ENCODE measurements around the gene CPTP.

Gene CPTP

DNA sequence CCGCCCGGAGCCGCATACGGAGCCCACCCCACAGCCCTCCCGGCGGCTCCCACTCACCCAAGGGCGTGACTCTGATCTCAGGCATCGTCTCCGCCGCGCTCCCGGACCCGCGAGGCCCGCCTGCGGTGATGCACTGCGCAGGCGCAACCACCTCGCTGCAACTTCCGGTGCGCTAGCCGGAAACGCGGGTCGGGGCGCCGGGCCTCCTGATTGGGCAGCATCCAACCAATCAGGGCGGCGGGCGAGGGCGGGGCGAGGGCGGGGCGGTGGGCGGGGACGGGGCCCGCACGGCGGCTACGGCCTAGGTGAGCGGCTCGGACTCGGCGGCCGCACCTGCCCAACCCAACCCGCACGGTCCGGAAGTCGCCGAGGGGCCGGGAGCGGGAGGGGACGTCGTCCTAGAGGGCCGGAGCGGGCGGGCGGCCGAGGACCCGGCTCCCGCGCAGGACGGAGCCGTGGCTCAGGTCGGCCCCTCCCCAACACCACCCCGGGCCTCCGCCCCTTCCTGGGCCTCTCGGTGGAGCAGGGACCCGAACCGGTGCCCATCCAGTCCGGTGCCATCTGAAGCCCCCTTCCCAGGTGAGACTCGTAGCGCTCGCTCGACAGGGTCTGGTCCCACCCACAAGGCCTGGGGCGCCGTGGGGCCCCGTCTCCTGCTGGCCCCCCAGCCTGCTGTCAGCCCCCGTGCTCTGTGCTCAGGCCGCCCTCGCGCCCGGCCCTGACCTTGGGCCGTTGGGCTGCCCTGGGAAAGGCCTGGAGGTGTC is at the start of gene CPTP, which contains the start of gene INTS11:
CPTP (plus strand) TSS at position 279 of the 764 bp plus-strand sequence. CDS start 2,109 bp downstream, outside the sequence.
INTS11 (minus strand) TSS at position 137 of the 764 bp plus-strand sequence; CDS start at position 85, 52 bp downstream.
- no peak for TF ChIP-seq GATA1 (IDR thresholded peaks at IDR 0.05; ENCODE audit: low read depth, low read length)
- TF ChIP-seq POLR2A (IDR thresholded peaks at IDR 0.05; ENCODE audit: low read length) = peak; percentile 68

DNA sequence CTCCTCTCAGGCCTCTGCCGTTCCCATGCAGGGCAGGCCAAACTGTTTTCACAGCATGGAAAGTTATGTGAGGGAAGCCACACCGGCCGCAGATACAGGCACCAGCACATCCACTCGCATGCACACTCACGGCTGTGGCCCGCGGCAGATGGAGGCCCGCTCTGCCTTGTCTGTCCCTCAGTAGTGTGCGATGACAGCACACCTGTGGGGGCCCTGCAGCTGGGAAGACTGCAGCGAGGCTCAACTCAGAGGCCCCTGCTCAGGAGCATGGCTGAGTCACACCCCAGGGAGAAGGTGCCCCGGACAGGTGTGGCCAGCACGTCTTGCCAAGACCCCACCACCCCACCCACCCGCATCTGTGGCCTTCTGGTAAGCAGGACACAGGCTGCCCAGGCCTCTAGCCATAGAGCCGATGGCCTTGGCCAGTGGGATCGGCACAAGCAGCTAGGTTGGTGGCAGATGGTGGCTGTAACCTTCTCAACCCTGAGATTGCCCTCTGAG is 49.6 kb upstream of the CPTP start:
- DNase-seq = no peak
- TF ChIP-seq POLR2A (IDR thresholded peaks at IDR 0.05; ENCODE audit: low read length) (no peak), GATA1 (IDR thresholded peaks at IDR 0.05; ENCODE audit: low read depth, low read length) (no peak)

More for the DNA sequence above, at the start of gene CPTP, which contains the start of gene INTS11:
- DNase-seq = peak; percentile 95 to 98

- no peak for TF ChIP-seq POLR2A (IDR thresholded peaks at IDR 0.05; ENCODE audit: low read length)
- no peak for TF ChIP-seq GATA1 (IDR thresholded peaks at IDR 0.05; ENCODE audit: low read depth, low read length)
- no peak for DNase-seq
Measured at GRCh38 chr1:1275836-1276235, 48.8 kb upstream of the CPTP start.

DNA sequence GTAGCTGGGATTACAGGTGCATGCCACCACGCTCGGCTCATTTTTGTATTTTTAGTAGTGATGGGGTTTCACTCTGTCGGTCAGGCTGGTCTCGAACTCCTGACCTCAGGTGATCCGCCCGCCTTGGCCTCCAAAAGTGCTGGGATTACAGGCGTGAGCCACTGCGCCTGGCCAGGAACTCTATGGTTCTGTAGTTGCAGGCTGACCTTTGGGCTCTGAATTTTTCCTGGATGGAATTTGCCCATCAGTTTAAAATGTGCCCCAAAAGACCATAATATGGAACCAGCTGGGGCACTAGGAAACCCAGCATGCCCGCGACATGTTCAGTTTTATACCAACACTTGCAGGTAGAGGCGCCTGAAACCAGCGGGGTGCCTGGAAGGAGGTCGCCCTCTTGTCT is 46.0 kb upstream of the CPTP start:
- TF ChIP-seq POLR2A (IDR thresholded peaks at IDR 0.05; ENCODE audit: low read length) (no peak), GATA1 (IDR thresholded peaks at IDR 0.05; ENCODE audit: low read depth, low read length) (no peak)

GRCh38 chr1:1279028-1279427 is 45.6 kb upstream of the CPTP start:
- no peak for TF ChIP-seq POLR2A (IDR thresholded peaks at IDR 0.05; ENCODE audit: low read length)
- no peak for TF ChIP-seq GATA1 (IDR thresholded peaks at IDR 0.05; ENCODE audit: low read depth, low read length)
- no peak for DNase-seq

More for the DNA sequence above, 46.0 kb upstream of the CPTP start:
- DNase-seq = no peak

GRCh38 chr1:1280782-1281481 is 43.7 kb upstream of the CPTP start:
- TF ChIP-seq POLR2A (IDR thresholded peaks at IDR 0.05; ENCODE audit: low read length) = no peak
- TF ChIP-seq GATA1 (IDR thresholded peaks at IDR 0.05; ENCODE audit: low read depth, low read length) = no peak
- DNase-seq = no peak

GRCh38 chr1:1281533-1282321 is 42.9 kb upstream of the CPTP start:
- DNase-seq = no peak
- no peak for TF ChIP-seq GATA1 (IDR thresholded peaks at IDR 0.05; ENCODE audit: low read depth, low read length)
- no peak for TF ChIP-seq POLR2A (IDR thresholded peaks at IDR 0.05; ENCODE audit: low read length)

- TF ChIP-seq GATA1 (IDR thresholded peaks at IDR 0.05; ENCODE audit: low read depth, low read length) (no peak), POLR2A (IDR thresholded peaks at IDR 0.05; ENCODE audit: low read length) (no peak)
- no peak for DNase-seq
Measured at GRCh38 chr1:1282998-1283397, 41.6 kb upstream of the CPTP start.

DNA sequence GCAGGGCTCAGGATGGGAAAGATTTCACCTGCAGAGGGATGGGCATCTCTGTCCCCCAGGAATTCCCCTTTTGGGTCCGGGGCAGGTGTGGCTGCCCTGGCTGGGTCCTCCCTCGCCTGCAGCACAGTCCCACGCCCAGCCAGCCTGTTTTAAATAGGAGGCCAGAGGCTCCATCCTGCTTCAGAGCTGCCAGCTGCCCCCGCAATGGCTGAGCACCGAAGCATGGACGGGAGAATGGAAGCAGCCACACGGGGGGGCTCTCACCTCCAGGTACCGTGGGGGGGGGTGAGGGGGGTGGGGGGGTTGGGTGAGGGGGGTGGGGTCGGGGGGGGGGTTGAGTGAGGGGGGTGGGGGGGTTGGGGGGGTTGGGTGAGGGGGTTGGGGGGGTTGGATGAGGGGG is 40.8 kb upstream of the CPTP start:
- no peak for TF ChIP-seq GATA1 (IDR thresholded peaks at IDR 0.05; ENCODE audit: low read depth, low read length)
- no peak for TF ChIP-seq POLR2A (IDR thresholded peaks at IDR 0.05; ENCODE audit: low read length)
- DNase-seq = peak; percentile 14 to 42

GRCh38 chr1:1284221-1285101 is 40.1 kb upstream of the CPTP start:
- TF ChIP-seq POLR2A (IDR thresholded peaks at IDR 0.05; ENCODE audit: low read length) = no peak
- TF ChIP-seq GATA1 (IDR thresholded peaks at IDR 0.05; ENCODE audit: low read depth, low read length) = no peak

GRCh38 chr1:1285102-1285571 is 39.5 kb upstream of the CPTP start:
- TF ChIP-seq GATA1 (IDR thresholded peaks at IDR 0.05; ENCODE audit: low read depth, low read length) (no peak), POLR2A (IDR thresholded peaks at IDR 0.05; ENCODE audit: low read length) (no peak)
- DNase-seq = no peak

More at GRCh38 chr1:1284221-1285101, 40.1 kb upstream of the CPTP start:
- no peak for DNase-seq

- DNase-seq = no peak
- no peak for TF ChIP-seq GATA1 (IDR thresholded peaks at IDR 0.05; ENCODE audit: low read depth, low read length)
- TF ChIP-seq POLR2A (IDR thresholded peaks at IDR 0.05; ENCODE audit: low read length) = no peak
Measured at GRCh38 chr1:1285611-1286311, 38.8 kb upstream of the CPTP start.

All from erythroblast (primary cell).